Endothelial cell of umbilical vein (primary cell): ENCODE results near the gene INTS1. TPM values are rescaled to one million over a fixed set of nuclear protein-coding genes. Genes with fewer than 3 reads are reported as not detected.

Experiments
- BruUV-seq: library from RNA; stranded (reverse); fragments of 400-500 nt; replicated peaks from 2 replicates; lab custom pipeline; 2021; lab: Mats Ljungman, UMichigan
- CTCF ChIA-PET: fragments of 300-600, 350-600 bp; sonication (Branson Sonifier 250); formaldehyde crosslinking; loops from one replicate; lab custom pipeline; 2021; ENCODE audit warnings: antibody characterized with exemption, inconsistent platforms; lab: Charles Lee
- POLR2A ChIA-PET: fragments of 300-600, 350-600 bp; sonication (Branson Sonifier 250); formaldehyde crosslinking; loops from one replicate; lab custom pipeline; 2021; ENCODE audit warnings: antibody characterized with exemption, inconsistent platforms; lab: Charles Lee
- DNase-seq: peaks from one replicate; pipeline ENCODE4 v3.0.0-alpha.2; 2011; ENCODE audit warnings: low read depth, low spot score
- FAIRE-seq: peaks from 2 replicates; lab custom pipeline; 2011; peaks lifted over from hg19 to GRCh38; lab: Jason Lieb, UNC
- H2AFZ ChIP-seq: 2 replicates; pipeline ENCODE4 v1.6.0; 2012; ENCODE audit warnings: low read depth, low read length, control low read depth, inconsistent platforms
- H3K27ac ChIP-seq: 2 replicates; pipeline ENCODE4 v1.5.1; 2011; ENCODE audit warnings: low read depth, mild to moderate bottlenecking, control low read depth, low read length, moderate library complexity; ENCODE audit not compliant: insufficient read depth
- H3K27me3 ChIP-seq, 2 experiments: 2 replicates each; pipeline versions ENCODE4 v1.6.0 to v1.6.1; 2011; ENCODE audit warnings: low read length in 2 of 2, mixed read lengths in 1 of 2; ENCODE audit not compliant: control insufficient read depth in 2 of 2, insufficient read depth in 2 of 2
- H3K36me3 ChIP-seq, 2 experiments: 2 replicates in 1 of 2; 3 replicates in 1 of 2; pipeline ENCODE4 v1.5.1; 2011; ENCODE audit warnings: low read length in 2 of 2, mild to moderate bottlenecking in 1 of 2, moderate library complexity in 1 of 2; ENCODE audit not compliant: control insufficient read depth in 2 of 2, insufficient read depth in 2 of 2; ENCODE audit errors: extremely low read depth in 1 of 2
- H3K4me1 ChIP-seq: 3 replicates; pipeline ENCODE4 v1.5.1; 2011; ENCODE audit warnings: mild to moderate bottlenecking, low read length; ENCODE audit not compliant: control insufficient read depth, insufficient read depth; ENCODE audit errors: extremely low read depth
- H3K4me2 ChIP-seq: 2 replicates; pipeline ENCODE4 v1.6.1; 2011; ENCODE audit warnings: low read length, control low read depth, mixed read lengths; ENCODE audit not compliant: insufficient read depth
- H3K4me3 ChIP-seq, 3 experiments: fragments of 200-600 bp in 1 of 3; sonication (generic), shearing (Covaris generic) in 1 of 3; replicated peaks in 1 of 3; 2 replicates each; pipeline ENCODE4 v1.5.1; 2011 to 2016; ENCODE audit warnings: control low read depth in 3 of 3, low read length in 3 of 3, mild to moderate bottlenecking in 2 of 3, inconsistent platforms in 1 of 3, low read depth in 1 of 3, moderate library complexity in 1 of 3; ENCODE audit not compliant: insufficient read depth in 1 of 3
- H3K79me2 ChIP-seq: 2 replicates; pipeline ENCODE4 v1.6.0; 2012; ENCODE audit warnings: low read length, inconsistent platforms; ENCODE audit not compliant: control insufficient read depth, insufficient read depth
- H3K9ac ChIP-seq: replicated peaks from 2 replicates; pipeline ENCODE3; 2011; ENCODE audit warnings: low read length, control low read depth; ENCODE audit not compliant: insufficient read depth; ENCODE audit errors: extremely low read depth
- H3K9me1 ChIP-seq: replicated peaks from 3 replicates; pipeline ENCODE4 v1.6.0; 2011; ENCODE audit warnings: mild to moderate bottlenecking, low read length; ENCODE audit not compliant: control insufficient read depth, insufficient read depth; ENCODE audit errors: extremely low read depth
- H3K9me3 ChIP-seq: replicated peaks from 2 replicates; pipeline ENCODE4 v1.5.1; 2012; ENCODE audit warnings: low read length, inconsistent platforms; ENCODE audit not compliant: control insufficient read depth, insufficient read depth
- H4K20me1 ChIP-seq: replicated peaks from 2 replicates; pipeline ENCODE3; 2011; ENCODE audit warnings: mild to moderate bottlenecking, low read length; ENCODE audit not compliant: control insufficient read depth, insufficient read depth; ENCODE audit errors: extremely low read depth
- EZH2 ChIP-seq: IDR thresholded peaks from 2 replicates; pipeline ENCODE4 v1.6.1; 2012; ENCODE audit warnings: borderline replicate concordance, low read depth, mild to moderate bottlenecking, moderate library complexity, low read length, inconsistent platforms; ENCODE audit not compliant: severe bottlenecking
- FOS ChIP-seq: IDR thresholded peaks from 2 replicates; pipeline ENCODE4 v1.6.1; 2011; ENCODE audit warnings: mild to moderate bottlenecking, low read length, moderate library complexity, borderline replicate concordance; ENCODE audit not compliant: insufficient read depth
- GATA2 ChIP-seq: IDR thresholded peaks from 2 replicates; pipeline ENCODE4 v1.7.0; 2011; ENCODE audit warnings: low read depth, mild to moderate bottlenecking, moderate library complexity, mixed read lengths, low read length; ENCODE audit not compliant: insufficient read length, insufficient read depth
- JUN ChIP-seq: IDR thresholded peaks from 2 replicates; pipeline ENCODE4 v1.6.1; 2011; ENCODE audit warnings: borderline replicate concordance, low read depth; ENCODE audit not compliant: insufficient read length, insufficient read depth
- MYC ChIP-seq: IDR thresholded peaks from one replicate; pipeline ENCODE4 v1.6.1; 2011; ENCODE audit warnings: mild to moderate bottlenecking, low read depth, low read length
- POLR2A ChIP-seq: IDR thresholded peaks from 2 replicates; pipeline ENCODE4 v1.6.1; 2012; ENCODE audit warnings: low read depth, mild to moderate bottlenecking, control low read depth, low read length
- POLR2AphosphoS5 ChIP-seq: IDR thresholded peaks from 2 replicates; pipeline ENCODE4 v1.6.1; 2012; ENCODE audit warnings: low read depth, mild to moderate bottlenecking, control low read depth, low read length, moderate library complexity; ENCODE audit not compliant: insufficient read depth
- dilution Hi-C: fragments of 300-500 bp; cut with MboI; formaldehyde crosslinking; loops from one replicate; pipeline ENCODE4 v1.15.0; 2019; ENCODE audit warnings: low sequenced_read_pairs; ENCODE audit not compliant: extremely low pct_ligation_motif_present
- intact Hi-C: fragments of 100-400 bp; cut with micrococcal nuclease; formaldehyde crosslinking; loops from one replicate; pipeline ENCODE4 v1.10.0; 2022
- polyA plus RNA-seq, 4 experiments: library from polyadenylated mRNA; depleted of rRNA in 3 of 4; stranded (reverse) in 3 of 4; unstranded in 1 of 4; fragments of >200 nt; gene quantifications; 2 replicates each; pipeline versions ENCODE4 v1.2.1 to v1.2.3, GENCODE V29; 2011 to 2012; ENCODE audit warnings: missing spikeins in 1 of 4
- total RNA-seq: library from RNA; stranded (reverse); gene quantifications from 2 replicates; pipeline ENCODE4 v1.2.3, GENCODE V29; 2021
- TF ChIP-seq, protein P1 (sequence below): IDR thresholded peaks from 2 replicates; pipeline ENCODE4 v1.6.1; 2011; ENCODE audit not compliant: insufficient read depth, insufficient read length
- TF ChIP-seq, protein P2 (sequence below), 2 donors: IDR thresholded peaks; 1 replicate in 1 of 2; 2 replicates in 1 of 2; pipeline ENCODE4 v1.5.1; 2011; ENCODE audit warnings: low read length in 2 of 2, mild to moderate bottlenecking in 2 of 2, moderate library complexity in 2 of 2, control low read depth in 1 of 2, inconsistent platforms in 1 of 2, low read depth in 1 of 2; ENCODE audit not compliant: insufficient read depth in 1 of 2; ENCODE audit errors: extremely low read depth in 1 of 2

The INTS1 gene
- total and polyA plus RNA-seq, 2 donors (not counting 3 experiments of a cell fraction or from before 2014, with no cell fraction given), result 57.8 to 116 TPM

DNA sequence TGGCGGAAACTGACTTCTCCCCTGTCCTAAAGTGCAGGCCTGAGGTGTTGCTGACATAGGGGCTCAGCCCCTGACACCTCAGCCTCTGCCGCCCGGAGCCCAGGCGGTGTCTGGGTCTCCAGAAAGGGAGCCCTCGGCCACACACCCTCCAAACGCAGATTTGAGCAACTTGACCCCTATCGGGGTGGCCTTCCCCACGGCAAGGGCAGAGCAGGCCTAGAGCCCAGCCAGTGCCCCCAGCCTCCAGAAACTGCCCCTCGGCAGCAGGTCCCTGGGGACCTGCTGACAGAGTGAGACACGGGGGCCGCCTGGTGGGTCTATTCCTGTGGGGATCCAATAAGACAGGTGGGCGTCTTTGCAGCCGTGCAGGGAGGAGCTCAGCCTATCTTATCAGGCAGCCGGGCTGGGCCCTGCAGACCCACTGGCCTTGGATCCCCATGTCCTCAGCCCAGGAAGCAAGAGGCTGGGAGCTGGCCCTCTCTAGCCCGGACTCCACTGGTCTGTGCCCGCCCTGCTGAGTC lies 40.8 kb upstream of the INTS1 start:
- Histone ChIP-seq H3K9ac (no peak overlapping the region), H3K4me2 (no peak overlapping the region), H3K9me3 (no peaks in the 10 kb centered on the region), H3K79me2 (peaks cover 1% of the 10 kb centered on the region), H4K20me1 (no peaks in the 10 kb centered on the region), H3K4me3 (no peak overlapping the region), H3K9me1 (no peaks in the 10 kb centered on the region), H2AFZ (no peak overlapping the region), H3K4me1 (no peaks in the 10 kb centered on the region), H3K27me3 (no peaks in the 10 kb centered on the region), H3K36me3 (peaks cover 3 to 19% of the 10 kb centered on the region in 2 experiments), H3K27ac (no peak overlapping the region)
- CTCF ChIA-PET, result no interaction called here
- DNase-seq (no peak), FAIRE-seq (no peak)
- intact Hi-C loops, result no loop called here
- POLR2A ChIA-PET, result no interaction called here
- TF ChIP-seq EZH2, result no peak
- TF ChIP-seq, protein P1, sequence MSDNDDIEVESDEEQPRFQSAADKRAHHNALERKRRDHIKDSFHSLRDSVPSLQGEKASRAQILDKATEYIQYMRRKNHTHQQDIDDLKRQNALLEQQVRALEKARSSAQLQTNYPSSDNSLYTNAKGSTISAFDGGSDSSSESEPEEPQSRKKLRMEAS, result no peak
- TF ChIP-seq POLR2AphosphoS5, result no peak
- no peak for TF ChIP-seq JUN
- TF ChIP-seq MYC, result no peak
- TF ChIP-seq, protein P2, sequence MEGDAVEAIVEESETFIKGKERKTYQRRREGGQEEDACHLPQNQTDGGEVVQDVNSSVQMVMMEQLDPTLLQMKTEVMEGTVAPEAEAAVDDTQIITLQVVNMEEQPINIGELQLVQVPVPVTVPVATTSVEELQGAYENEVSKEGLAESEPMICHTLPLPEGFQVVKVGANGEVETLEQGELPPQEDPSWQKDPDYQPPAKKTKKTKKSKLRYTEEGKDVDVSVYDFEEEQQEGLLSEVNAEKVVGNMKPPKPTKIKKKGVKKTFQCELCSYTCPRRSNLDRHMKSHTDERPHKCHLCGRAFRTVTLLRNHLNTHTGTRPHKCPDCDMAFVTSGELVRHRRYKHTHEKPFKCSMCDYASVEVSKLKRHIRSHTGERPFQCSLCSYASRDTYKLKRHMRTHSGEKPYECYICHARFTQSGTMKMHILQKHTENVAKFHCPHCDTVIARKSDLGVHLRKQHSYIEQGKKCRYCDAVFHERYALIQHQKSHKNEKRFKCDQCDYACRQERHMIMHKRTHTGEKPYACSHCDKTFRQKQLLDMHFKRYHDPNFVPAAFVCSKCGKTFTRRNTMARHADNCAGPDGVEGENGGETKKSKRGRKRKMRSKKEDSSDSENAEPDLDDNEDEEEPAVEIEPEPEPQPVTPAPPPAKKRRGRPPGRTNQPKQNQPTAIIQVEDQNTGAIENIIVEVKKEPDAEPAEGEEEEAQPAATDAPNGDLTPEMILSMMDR (IDR thresholded peaks at IDR 0.05; ENCODE audit: extremely low read depth in 1 of 2, insufficient read depth in 1 of 2, low read depth in 1 of 2, low read length in 2 of 2), result no peak
- TF ChIP-seq POLR2A, result no peak
- TF ChIP-seq FOS, result no peak
- no peak for TF ChIP-seq GATA2
- no TSS peak for BruUV-seq
- dilution Hi-C loops, result no loop called here
